ENCODE data around the gene RNASEH2B.

Gene RNASEH2B

DNA sequence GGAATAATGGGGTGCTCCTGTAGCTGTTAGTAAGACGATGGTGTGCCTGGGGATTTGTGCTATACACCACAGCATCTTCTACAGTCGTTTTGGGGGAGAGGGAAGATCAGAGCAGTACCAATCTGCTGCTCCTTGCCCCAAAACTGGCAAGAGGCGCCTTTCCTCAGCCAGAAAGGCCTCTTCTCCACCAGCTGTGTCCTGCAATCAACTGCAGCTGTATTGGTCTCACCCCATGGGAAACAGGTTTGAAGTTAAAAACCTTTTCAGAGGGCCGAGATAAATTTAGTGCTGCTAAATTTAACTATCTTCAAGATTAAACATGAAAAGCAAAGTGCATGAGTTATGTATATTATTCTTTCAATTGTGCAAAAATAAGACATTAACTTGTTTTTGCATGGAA, 1.2 kb upstream of the RNASEH2B start:
- no peak for DNase-seq

DNA sequence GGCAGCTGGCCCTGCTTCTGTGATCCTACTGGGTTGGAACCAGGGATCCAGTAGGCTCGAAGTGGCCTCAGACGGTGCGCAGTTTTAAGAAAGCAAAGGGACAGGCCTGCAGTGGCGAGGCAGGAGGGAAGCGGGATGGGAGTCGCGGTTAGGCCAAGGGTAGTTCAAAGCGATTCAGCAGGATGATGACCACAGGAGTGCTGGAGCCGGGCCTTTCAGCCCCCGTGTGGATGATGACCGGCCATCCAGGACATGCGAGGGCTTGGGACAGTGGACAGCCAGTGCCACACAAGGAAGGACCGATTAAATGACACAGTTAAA, 854 bp downstream of the RNASEH2B start:
- DNase-seq = no peak

DNA sequence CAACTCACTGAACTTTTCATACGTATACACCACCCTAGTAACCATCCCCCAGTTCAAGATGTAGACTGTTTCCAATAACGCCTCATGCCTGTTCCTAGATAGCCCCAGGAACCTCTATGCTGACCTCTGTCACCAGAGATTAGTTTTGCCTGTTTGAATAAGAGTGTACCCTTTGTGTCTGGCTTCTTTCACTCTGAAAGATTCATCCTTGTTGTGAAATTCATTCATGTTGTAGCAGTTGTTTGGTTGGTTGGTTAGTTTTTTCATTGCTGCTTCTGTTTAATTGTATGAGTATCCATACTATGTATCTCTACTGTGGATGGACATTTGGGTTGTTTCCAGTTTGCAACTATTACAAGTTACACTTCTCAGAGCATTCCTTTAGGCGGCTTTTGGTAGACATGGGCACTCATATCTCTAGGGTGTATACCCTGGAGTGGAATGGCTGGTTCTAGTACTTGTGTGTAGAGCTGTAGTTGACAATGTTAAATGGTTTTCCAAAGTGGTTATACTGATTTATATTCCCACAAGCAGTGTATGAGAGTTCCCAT, 1.6 kb downstream of the RNASEH2B start:
- DNase-seq = no peak

DNA sequence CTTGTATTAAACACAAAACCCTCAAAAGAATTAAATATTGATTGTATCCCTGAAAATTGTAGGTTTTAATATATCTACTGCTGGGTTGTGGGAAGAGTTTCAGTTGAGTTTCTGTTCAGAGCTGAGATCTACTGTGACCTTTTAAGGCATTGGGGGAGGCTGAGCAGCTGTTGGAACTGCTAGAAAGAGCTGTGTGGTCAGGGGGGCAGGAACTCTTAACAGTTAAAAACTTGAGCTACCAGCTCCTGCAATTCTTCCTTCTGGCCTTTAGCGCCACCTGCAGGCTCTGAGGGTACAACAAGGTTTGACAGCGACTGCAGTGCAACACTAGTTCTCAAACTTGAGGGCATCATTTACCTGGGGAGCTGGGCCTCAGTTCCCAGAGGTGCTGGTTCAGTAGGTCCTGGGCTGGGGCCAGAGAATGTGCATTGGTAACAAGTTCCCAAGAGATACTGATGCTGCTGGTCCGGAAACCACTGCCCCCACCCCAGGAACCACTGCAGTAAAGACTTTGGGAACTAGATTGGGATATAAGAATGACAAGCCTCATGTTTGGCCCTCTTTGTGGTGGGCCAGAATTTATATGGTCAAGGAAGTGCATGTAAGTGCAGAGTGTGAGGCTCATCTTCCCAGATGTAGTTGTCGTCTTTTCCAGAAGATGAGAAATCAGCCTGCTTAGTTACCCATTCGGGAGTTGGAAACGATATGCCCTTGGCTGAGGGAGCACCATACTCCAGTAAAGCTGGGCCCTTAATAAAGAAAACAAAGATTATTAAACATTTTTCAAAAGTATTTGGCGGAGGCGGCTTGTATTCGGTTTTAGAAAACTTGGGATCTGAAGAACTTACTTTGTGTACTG, 2.6 kb downstream of the RNASEH2B start:
- DNase-seq = peak; percentile 95

DNA sequence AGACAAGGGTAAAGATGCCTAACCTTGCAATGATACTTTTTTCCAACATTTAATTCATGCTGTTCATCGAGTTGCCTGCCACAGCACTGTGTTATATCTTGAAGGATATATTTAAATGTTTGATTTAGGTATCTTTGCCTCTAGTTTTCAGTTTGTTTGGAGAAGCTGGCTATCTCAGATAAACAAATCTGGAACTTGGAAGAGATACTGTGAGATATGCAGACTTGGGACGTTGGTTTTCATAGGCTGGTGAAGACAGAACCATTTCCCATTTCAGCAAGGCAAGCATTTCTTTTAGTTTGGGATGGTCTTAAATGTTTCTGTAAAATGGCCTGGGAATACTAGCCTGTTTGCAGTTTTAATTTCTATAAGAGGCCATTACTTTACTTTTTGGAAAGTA, 3.3 kb downstream of the RNASEH2B start:
- no peak for DNase-seq

DNA sequence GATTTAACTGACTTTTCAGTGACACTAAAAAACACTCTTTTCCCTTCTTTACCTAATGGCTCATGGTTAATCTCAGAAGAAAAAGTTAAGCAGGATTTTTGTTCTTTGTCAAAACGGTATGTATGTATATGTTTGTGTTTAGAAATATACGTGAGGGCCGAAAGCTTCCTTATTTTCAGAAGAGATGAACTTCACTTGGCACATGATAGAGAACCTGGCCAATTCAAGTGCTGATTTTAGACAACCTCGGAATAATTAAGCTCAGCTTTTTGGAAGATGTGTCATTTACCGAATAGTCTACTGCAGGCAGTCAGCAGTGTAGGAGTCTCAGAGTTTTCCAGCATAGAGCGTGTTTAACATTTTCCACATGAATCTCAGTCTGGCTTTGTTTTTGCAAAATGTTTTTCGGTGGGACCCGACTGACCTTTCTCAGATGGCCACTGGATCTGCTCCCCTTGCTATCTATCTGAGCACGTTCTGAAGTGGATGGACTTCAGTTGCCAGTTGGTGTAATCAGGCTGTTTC, 4.6 kb downstream of the RNASEH2B start:
- DNase-seq = no peak

DNA sequence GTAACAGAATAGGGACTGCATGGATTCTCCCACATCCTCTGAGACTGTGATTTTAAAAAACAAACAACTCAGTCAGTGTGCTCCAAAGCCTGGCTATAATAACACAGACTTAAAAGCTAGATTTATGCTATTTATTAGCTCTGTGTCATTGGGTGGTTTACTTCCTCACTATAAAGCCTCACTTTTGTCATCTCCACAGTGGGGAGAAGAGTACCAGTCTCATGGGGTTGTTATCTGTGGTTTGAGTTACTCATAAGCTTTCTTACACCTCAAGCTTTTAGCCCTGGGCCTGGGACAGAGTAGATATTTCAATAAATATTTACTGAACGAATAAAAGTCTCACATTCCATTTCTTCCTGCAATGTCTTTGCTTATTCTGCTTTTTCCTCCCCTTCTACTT, 5.3 kb downstream of the RNASEH2B start:
- no peak for DNase-seq

DNA sequence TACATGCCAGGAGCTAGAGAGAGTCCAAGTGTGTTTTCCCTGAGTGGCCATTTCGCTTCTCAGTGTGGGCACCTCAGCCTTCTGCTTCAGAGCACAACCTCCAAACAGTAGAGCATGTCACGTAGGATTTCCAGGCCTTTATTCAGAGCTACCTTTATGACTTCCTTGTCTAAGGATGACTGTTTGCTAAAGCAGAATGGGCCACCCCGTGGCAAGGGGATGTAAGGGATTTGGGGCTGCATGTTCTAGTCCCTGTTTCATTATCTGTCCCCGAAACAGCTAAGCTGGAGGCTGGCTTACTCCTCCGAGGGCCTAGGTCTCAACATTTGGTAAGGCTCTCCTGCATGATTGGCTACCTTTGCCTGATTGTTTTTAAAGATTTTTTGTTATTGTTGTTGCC, 6.0 kb downstream of the RNASEH2B start:
- DNase-seq = peak; percentile 31

DNA sequence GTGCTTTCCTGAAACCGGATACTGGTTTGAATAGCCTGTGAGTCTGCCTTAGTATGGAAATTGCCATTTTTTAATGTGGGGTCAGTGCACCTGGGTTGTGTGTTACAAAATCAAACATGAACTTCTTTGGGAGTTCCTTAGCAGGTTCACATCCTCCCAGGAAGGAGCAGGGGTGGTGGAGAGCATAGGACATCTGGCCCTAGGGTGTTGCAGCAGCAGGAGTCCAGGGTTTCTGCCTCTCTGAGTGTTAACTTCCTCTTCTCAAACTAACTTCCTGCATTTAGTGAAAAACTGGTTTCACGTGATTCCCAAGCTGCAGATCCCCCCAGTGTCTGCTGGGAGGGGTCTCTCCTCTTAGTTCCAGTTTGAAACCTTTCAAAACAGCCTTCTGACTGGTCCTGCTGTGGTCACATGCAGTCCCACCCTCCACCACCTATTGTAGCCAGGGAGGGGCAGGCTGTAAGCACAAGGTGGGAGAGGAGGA, 7.2 kb downstream of the RNASEH2B start:
- DNase-seq = no peak

DNA sequence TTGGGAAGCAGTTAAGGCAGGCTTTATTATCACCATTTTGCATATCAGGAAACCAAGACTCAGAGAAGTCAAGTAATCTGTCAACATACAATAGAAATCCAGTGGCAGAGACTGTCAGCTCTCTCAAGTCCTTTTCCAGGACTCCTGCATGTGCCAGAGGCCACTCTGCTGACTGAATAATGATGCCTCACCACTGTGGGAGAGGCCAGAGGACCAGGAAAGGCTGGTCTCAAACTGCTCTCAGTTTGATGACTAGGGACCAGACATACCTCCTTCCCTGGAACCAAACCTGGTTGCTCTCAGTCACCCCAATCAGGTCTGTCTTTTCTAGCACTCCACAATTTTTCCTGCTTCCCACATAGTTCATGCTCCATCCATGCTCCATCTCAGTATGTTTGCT, 8.0 kb downstream of the RNASEH2B start:
- DNase-seq = no peak

DNA sequence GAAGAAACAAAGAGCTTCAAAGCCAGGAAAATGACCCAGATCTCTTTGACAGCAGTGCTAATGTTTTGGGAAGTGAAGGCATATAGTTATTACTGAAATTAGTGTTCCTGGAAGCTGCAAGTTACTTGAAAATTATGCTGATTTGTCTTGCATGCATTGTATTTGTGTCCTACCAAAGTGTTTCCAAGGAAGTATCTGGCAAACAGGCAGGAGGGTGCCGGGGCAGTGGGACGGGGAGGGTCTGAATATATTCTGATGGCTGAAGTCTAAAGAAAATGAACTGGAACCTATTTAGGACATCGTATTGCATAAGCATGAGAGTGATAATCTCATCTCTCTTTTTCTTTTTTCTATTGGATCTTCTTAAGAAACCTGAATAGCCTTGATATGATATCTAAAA, 9.0 kb downstream of the RNASEH2B start:
- no peak for DNase-seq

DNA sequence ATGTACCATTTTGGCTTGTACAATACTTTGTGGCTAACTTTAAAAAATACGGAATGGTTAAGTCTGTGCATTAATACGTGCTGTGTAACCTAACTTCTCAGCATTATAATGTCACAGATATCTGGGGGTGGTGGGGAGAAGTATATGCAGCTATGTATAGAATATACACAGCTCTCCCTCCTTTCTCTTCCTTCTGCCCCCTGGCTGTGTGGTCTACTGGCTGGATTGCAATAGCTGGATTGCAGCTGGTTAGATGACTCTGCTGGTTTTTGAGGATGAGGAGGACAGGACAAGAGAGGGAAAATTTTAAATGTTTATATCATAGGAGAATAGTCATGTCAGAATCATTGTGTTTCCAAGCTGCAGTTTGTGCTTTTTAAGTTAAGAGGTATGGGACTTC, 9.7 kb downstream of the RNASEH2B start:
- no peak for DNase-seq

DNA sequence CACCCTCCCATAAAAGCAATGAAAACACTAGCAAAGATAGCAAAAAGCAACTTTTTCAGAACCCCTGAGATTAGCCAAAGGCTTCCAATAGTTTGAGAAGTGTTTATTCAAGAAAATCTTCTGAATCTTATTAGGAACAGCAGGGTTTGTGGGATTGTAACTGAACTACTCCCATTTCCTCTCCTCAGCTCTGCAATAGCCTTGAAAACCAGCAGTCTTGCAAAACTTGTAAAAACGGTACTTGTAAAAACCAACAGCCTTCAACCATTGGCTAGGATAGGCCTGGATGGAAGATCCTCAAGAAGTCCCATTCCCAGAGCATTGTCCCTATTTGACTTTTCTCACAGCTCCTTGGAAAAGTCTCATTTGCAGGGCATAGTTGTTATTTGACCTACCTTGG, 12.1 kb downstream of the RNASEH2B start:
- no peak for DNase-seq

DNA sequence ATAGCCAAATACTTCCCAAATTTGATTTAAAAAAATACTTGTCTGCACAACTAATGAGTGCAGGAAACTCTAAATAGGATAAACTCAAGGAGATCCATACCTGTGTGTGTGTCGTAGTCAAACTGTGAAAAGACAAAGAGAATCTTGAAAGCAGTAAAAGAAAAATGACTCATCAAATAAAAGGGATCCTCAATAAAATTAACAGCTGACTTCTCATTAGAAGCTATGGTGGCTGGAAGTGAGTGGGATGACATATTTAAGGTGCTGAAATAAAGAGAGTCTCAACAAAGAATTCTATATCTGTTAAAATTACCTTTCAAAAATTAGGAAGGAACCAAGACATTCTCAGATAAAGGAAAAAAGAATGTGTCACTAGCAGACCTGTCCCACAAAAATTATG, 13.7 kb downstream of the RNASEH2B start:
- DNase-seq = no peak

DNA sequence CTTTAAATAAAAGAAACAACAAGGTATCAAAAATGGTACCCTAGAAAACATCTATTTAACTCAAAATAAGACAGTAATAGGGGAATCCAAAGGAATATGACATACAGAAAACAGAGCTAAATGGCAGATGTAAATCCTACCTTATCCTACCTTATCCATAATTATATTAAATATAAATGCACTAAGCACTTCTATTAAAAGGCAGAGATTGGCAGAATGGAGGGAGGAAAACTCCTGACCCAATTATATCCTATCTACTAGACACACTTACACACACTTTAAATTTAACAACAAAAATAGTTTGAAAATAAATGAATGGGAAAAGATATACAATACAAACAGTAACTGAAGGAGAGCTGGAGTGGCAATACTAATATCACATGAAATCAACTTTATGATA, 14.4 kb downstream of the RNASEH2B start:
- DNase-seq = no peak

DNA sequence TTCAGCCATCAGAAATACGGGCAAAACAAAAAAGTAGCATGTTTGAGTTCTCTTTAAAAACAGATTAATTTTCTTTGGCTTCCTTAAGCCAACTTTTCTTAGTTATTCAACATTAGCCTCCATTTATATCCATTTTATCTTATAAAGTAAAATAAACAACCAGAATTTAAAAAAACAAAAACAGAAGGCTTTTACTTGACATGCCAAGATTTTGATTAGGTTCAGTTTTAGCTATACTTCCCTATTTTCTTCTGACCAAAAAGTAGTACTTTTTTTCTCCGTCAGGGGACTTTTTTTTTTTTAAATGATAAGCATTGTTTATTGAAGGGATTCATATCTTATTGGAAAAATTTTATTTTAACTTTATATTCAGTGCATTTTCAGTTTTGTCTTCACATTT, 18.1 kb downstream of the RNASEH2B start:
- no peak for DNase-seq

DNA sequence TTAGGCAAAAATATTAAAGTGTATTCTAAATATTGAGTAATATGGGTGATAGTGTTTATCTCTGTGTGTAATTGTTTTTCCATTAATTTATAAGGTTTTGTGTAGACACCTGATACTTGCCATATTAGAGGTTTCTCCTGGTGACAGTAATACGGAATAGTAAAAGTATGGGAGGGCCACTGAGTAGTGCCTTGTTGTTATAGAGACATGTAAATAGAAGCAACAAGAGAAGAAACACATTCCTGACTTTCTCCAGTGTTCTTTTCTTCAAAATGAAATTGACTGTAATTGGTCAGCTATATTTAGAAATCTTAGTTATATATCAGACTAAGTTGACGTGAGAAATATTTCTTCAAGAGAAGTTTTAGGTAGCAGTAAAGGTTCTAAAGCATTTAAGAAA, 18.5 kb downstream of the RNASEH2B start:
- DNase-seq = no peak

DNA sequence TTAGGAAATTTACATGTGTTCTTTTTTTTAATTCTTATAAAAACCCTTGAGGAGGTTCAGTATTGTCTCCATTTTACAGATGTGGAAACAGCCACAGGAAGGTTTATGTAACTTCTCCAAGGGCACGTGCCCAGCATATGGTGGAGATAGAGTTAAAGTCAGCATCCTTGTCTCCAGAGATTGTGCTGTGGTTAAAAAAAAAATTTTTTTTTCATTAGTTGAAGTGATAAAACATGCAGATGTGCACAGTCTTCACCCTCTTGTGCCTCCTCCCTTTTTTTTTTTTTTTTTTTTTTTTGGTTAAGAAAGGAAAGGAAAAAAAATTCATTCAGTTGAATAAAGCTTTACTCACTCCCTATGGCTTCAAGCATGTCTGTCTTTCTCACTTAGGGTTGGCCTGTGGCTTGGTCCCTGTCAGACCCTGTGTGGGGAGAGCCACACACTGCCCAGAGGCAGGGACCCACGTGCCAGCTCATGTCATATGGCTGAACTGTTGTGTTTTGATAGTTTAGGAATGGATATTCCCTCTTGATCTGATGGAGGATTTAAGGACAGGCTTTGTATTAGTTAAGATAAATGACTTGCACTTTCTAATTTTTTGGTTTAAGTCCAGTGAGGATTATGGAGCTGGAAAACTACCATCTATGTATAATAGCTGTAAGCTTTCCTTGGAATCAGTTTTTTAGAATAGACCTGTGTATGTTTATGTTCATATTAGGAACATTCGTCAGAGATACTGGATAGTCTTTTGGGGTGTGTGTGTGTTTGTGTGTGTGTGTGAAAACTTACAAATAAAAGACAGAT, 19.3 kb downstream of the RNASEH2B start:
- no peak for DNase-seq

DNA sequence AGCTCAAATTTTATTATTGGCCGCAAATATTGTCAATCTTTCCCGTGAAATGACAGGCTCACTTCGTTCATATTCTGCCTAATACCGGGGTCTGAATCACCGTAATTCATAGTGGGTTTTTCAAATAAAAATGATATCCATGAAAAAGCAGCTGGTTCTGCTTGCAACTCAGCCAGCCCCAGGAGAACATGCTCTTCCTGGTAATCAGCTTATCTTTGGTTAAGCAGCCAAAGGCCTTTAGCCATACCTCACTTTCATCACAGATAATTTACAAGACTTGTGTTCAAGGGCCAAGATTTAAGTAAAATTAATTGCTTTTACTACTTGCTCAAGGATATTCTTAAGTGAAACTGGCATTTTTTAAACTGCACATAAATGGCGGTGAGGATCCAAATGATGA, 22.5 kb downstream of the RNASEH2B start:
- no peak for DNase-seq

DNA sequence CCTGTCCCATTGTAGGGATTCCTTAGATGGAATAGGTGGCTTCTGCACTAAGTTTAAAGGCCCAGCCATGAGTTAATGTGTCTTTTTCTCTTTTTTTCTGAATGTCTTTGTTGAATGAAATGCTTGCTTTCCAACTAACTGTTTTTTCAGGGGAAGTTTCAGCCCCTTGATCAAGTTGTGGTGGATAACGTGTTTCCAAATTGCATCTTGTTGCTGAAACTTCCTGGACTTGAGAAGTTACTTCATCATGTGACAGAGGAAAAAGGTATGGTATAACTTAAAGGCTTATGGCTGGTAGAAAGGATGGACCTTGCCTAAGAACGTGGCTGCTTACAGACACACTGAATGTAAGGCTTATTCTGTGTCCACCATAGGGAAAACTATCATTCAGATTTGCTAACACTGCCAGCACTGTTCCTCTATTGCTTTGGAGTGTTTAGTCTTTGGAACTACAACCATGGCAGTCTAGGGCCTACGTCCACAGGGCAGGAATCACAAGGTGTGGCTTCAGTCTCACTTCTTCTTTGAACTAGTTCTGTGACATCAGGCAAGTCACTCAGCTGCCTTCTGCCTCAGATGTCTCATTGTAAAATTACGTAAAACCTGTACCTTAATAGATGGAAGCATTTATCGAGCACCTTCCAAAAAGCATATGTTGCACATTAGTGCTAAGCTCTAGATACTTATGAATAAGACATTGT, 25.3 kb downstream of the RNASEH2B start:
- no peak for DNase-seq

DNA sequence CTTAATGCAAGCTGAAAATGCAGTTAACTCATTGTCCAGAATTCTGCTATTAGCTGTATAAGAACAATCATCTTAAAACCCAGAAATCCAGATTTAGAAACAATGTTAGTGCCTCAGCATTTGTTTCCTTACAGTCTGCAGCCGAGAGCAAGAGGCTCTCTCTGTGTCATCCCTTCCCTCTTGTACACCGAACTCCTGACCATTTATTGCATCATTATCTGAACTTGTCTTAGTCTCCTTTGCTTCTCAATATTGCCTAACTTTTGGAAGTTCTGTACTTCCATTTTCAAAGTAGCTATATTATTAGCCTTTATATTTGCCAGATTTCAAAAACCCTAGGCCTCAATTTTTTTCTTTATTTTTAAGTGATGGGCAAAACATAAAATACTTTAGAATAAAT, 27.1 kb downstream of the RNASEH2B start:
- no peak for DNase-seq

DNA sequence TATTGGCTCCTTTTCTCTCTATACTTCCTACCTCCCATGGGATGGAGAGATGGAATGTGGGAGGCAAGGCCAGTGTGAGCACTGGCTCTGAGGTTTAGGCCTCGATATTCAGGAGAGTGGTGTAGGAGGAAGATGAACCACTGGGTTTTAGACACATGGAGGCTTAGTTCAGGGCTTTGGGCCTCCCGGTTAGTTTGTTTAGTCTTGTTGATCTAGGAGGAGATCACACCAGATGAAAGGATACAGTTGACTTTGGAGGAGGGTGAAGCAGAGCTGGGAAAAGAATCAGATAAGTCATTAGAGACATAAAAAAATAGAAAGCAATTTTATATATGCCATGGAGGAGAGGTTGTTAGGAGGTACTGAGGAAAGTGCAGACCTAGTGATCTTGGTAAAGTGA, 30.9 kb downstream of the RNASEH2B start:
- no peak for DNase-seq

DNA sequence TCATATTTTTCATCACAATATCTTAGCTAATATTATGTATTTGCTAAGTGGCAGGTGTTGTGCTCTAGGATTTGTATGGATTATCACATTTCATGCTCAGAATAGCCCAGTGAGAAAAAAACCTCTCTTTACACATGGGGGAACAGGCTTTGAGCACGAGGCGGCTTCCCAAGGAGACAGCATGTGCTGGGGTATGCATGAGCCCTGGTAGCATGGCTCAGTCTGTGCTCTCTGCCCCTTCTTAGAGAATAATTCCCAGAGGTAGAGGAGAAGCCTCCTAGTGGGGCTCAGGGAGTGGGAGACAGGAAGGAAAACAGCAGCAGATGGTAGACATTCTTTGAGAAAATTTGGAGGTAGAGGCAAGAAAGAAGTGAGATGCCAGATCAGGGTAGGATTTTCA, 31.6 kb downstream of the RNASEH2B start:
- no peak for DNase-seq
